ENCODE measurements around the gene ARHGAP24. TPM values are rescaled to one million over a fixed set of nuclear protein-coding genes. Genes with fewer than 3 reads are reported as not detected.

The ARHGAP24 gene
- total RNA-seq, 2 donors from 2014 or later: 1.0 TPM; not detected in 1

DNA sequence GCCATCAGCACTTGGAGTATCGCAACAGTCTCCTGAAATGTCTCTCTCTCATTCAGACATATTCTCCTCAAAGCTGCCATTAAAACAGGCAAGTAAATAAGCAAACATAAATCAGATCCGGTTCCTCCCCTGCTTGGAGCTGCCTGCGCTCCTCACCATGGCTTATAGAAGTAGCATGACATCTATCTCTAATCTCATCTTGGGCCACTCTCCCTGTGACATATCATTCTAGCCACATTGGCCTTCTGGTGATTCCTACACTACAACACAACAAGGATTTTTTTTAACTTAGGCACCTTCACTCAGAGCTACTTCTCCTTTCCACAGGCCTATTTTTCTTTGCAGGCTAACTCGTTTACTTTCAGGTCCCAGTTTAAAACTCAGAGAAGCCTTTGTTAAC is 387.9 kb downstream of the ARHGAP24 start:
- DNase-seq (ENCODE audit: low spot score): no peak
- H3K9me3 Mint-ChIP-seq: peaks cover 4% of the 10 kb centered on the region
- H3K27me3 Mint-ChIP-seq: no peaks in the 10 kb centered on the region
- H3K27ac Mint-ChIP-seq: no peak overlapping the region
- no peak for ATAC-seq
- no peaks in the 10 kb centered on the region for H3K36me3 Mint-ChIP-seq
- no peak overlapping the region for H3K4me3 Mint-ChIP-seq
- H3K4me1 Mint-ChIP-seq (ENCODE audit: low read depth in 2 of 2): no peaks in the 10 kb centered on the region

DNA sequence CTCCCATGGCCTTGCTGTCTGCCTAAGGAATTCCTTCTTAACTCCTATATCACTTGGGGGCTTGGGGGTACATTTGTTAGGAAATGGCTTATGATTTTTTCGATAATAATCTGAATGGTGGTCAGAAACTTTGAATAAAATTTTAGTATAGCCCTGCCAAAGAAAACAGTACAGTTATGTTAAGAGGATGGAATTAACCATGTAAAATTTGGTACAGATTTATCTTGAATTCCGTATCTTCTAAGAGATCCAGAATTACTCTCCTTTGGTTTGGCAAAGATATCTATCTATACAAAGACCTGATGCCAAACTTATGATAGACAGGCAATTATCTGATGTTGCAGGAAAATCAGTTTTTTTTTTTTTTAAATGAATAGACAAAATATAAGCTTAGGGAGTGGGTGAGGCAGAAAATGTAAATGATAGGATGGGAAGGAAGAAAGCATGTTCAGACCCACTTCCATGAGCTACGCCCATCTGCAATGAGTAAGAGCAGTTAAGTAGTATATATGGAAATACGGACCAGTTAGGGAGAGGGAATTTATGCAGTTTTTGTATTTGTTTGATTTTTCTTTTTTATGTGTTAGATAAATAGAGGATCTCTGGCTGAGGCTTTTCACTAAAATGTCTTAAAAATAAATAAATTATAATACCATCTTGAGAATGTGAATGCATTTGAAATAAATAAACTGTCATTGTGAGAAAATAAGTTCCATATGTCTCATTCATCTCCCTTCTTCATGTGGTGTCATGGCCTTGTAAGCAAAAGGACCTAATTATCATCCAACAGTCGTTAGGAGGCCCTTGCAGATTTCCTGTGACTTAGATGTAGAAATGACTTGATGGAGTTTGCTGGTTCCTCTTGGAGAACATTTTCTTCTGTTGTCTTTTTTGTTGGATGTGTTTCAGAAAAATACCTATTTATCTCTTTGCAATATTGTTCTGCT is 389.6 kb downstream of the ARHGAP24 start:
- Mint-ChIP-seq H3K4me3 (no peak overlapping the region), H3K27ac (no peak overlapping the region), H3K9me3 (peaks cover 4% of the 10 kb centered on the region), H3K4me1 (ENCODE audit: low read depth in 2 of 2) (no peaks in the 10 kb centered on the region), H3K36me3 (no peaks in the 10 kb centered on the region), H3K27me3 (no peaks in the 10 kb centered on the region)
- DNase-seq (ENCODE audit: low spot score): no peak
- ATAC-seq: no peak

DNA sequence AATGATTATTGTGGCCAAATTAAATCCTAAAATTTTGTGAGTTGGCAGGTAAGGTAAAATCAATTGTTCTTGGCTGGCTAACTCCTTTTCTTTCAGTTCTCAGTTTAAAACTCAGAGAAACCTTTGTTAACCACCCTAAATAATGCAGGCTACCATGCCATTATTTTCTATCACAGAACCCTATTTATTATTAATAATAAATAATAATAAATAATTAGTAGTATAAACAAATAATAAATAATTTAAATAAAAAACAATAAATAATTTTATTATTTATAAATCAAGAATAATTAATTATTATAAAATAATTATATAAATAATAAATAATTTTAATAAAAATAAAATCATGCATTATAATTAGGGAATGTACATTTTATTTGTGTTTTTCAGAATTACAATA is 390.3 kb downstream of the ARHGAP24 start:
- no peak overlapping the region for H3K27ac Mint-ChIP-seq
- H3K4me1 Mint-ChIP-seq (ENCODE audit: low read depth in 2 of 2): no peaks in the 10 kb centered on the region
- H3K27me3 Mint-ChIP-seq: no peaks in the 10 kb centered on the region
- H3K36me3 Mint-ChIP-seq: no peaks in the 10 kb centered on the region
- DNase-seq (ENCODE audit: low spot score): no peak
- ATAC-seq: no peak
- H3K9me3 Mint-ChIP-seq: peaks cover 4% of the 10 kb centered on the region
- H3K4me3 Mint-ChIP-seq: no peak overlapping the region

DNA sequence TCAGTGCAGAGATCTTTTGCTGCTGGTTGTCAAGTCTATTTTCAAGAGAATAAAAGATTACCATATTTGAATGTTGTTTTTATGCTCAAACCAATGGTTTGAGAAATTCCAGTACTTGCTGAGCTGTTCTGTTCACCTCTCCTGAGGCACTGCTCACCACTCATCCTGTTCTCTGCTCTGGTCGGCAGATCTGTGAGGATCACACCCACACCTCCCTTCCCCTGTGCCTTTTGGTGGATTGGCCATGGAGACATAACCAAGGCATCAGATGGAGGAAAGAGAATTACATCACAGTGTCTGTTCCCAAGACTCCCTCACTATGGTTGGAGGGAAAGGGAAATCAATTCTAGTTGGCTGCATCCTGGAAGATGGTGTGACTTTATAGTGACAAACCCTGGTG is 391.6 kb downstream of the ARHGAP24 start:
- Mint-ChIP-seq H3K27ac (no peak overlapping the region), H3K27me3 (no peaks in the 10 kb centered on the region), H3K36me3 (no peaks in the 10 kb centered on the region), H3K4me1 (ENCODE audit: low read depth in 2 of 2) (no peaks in the 10 kb centered on the region), H3K9me3 (peaks cover 4% of the 10 kb centered on the region), H3K4me3 (no peak overlapping the region)
- DNase-seq (ENCODE audit: low spot score): no peak
- ATAC-seq: no peak

DNA sequence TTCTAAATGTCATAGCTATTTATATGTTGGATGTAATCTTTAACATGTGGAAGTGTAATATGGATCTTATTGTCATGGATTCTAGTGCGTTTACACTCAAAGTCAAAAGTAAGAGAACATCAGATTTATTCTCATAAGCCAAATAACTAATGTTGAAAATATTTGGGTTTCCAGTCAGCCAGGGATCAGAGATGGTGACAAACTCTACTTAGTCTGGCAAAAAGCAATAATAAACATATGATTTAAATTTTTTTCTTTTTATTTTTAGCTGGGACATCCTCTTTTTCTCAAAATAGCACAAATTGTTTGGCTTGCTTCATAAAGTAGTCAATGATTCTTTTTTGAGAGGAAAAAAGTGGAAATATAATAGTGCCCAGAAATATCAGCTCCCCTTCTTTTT is 392.3 kb downstream of the ARHGAP24 start:
- no peaks in the 10 kb centered on the region for H3K27me3 Mint-ChIP-seq
- H3K27ac Mint-ChIP-seq: no peak overlapping the region
- no peak overlapping the region for H3K4me3 Mint-ChIP-seq
- DNase-seq (ENCODE audit: low spot score) (no peak), ATAC-seq (no peak)
- peaks cover 4% of the 10 kb centered on the region for H3K9me3 Mint-ChIP-seq
- H3K36me3 Mint-ChIP-seq: no peaks in the 10 kb centered on the region
- H3K4me1 Mint-ChIP-seq (ENCODE audit: low read depth in 2 of 2): no peaks in the 10 kb centered on the region

DNA sequence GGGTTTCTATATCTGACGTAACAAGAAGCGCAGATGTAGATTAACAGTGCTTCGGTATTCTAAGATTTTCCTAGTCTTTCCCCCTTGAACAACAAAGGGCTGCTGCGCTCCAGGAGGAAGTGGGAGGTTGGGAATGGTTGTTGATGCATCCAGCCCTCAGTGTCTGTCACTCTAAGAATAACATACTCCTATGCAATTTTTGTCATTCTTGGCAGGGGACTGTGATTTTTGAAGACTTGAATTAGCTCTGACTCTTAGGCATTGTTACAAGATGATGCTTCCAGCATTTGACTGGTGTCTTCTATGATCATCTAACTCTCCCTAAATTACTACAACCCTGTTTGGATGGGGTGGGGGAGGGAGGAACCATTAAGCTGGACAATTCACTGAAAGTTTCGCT is 394.2 kb downstream of the ARHGAP24 start:
- Mint-ChIP-seq H3K27me3 (no peaks in the 10 kb centered on the region), H3K4me1 (ENCODE audit: low read depth in 2 of 2) (no peaks in the 10 kb centered on the region), H3K9me3 (no peaks in the 10 kb centered on the region), H3K27ac (no peak overlapping the region), H3K4me3 (no peak overlapping the region), H3K36me3 (no peaks in the 10 kb centered on the region)
- no peak for DNase-seq (ENCODE audit: low spot score)
- ATAC-seq: no peak

DNA sequence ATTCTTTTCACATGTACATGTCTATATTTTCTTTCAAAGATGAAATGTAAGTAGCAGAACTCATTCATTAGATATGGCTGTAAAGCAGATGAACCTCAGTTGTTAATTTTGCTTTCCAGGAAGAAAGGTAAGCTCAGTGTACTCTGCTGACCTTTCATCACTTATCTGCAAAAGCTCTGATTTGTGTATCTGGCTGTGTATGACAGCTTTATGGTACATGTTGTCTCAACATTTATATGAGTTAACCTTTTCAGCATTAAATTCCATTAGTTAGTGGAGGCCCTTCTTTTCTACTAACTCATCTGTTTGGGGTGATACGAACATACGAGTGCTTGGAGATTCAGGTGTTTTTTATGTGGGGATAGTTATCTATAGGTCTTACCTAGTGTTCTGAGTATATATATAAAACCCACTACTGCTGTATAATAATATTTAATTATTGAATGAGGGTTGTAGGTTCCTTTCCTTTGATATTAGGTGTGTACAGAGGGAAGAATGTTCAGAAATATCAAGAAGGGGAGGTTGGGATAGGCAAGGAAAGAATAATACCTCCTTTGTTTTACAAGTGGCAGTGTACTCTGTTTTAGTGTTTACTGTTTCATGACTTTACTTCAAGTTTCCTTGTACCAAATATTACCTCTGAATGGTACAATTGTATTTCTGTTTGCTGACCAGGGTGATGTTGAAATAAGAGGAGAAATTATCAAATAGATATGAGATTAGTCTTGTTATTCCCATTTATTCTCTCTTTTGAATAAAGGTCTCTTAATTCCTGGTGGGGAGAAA is 395.5 kb downstream of the ARHGAP24 start:
- Mint-ChIP-seq H3K4me3 (no peak overlapping the region), H3K4me1 (ENCODE audit: low read depth in 2 of 2) (no peaks in the 10 kb centered on the region), H3K27me3 (no peaks in the 10 kb centered on the region), H3K27ac (no peak overlapping the region), H3K9me3 (no peaks in the 10 kb centered on the region), H3K36me3 (no peaks in the 10 kb centered on the region)
- ATAC-seq (no peak), DNase-seq (ENCODE audit: low spot score) (no peak)

DNA sequence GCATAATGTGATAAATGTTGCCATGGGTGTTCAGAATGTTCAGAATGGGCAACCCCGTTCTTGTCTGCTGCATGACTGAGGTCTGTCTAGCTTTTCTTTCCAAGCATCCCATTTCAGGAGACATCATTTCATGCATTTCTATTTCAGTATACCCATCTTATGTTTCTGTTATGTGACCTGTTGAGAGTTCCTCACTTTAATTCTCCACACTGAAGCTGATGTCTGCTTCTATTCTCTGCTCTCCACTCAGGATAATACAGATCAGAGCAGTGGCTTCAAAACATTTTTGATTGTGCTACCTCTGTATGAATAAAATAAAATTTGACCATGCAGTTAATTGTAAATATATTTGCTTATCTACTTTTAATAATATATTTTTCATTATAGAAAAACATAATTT is 398.6 kb downstream of the ARHGAP24 start:
- H3K9me3 Mint-ChIP-seq: no peaks in the 10 kb centered on the region
- H3K4me1 Mint-ChIP-seq (ENCODE audit: low read depth in 2 of 2): no peaks in the 10 kb centered on the region
- H3K27me3 Mint-ChIP-seq: no peaks in the 10 kb centered on the region
- ATAC-seq (no peak), DNase-seq (ENCODE audit: low spot score) (no peak)
- no peak overlapping the region for H3K4me3 Mint-ChIP-seq
- H3K27ac Mint-ChIP-seq: no peak overlapping the region
- no peaks in the 10 kb centered on the region for H3K36me3 Mint-ChIP-seq

DNA sequence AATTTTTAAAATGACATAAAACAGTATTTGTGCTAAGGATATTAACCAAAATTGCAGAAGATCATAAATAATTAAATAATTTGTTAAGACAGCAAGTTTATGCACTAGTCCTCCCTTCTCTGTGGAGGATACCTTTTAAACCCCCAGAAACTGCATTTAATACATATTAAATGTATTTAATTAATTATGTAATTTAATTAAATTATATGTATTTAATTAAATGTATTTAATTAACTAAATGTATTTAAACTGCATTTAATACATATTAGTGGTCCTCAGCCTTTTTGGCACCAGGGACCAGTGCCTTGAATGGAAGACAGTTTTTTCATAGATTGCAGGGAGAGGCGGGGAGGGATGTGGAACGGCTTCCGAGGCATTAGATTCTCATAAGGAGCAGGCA is 404.6 kb downstream of the ARHGAP24 start:
- Mint-ChIP-seq H3K27ac (no peak overlapping the region), H3K27me3 (no peaks in the 10 kb centered on the region), H3K4me3 (no peak overlapping the region), H3K4me1 (ENCODE audit: low read depth in 2 of 2) (no peaks in the 10 kb centered on the region), H3K36me3 (no peaks in the 10 kb centered on the region), H3K9me3 (peaks cover 5% of the 10 kb centered on the region)
- ATAC-seq: no peak
- no peak for DNase-seq (ENCODE audit: low spot score)

DNA sequence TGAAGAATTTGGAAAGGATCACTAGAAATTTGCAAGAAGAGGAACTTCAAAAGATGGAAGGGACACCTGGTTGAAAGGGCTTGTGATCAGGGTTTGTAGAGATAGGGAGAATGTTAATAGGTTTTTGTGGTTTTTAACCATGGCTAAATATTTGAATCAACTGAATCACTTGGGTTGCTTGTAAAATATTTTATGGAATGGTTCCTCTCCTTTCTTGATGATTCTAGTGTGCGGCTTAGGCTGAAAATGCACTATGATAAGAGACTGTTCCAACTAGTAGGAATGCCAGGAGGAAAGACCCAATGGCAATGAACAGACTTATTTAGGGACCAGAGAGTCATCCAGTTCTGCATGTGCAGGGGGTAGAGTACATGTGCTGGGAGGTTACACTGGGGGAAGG is 408.2 kb downstream of the ARHGAP24 start:
- H3K27me3 Mint-ChIP-seq: no peaks in the 10 kb centered on the region
- no peak overlapping the region for H3K27ac Mint-ChIP-seq
- no peak overlapping the region for H3K4me3 Mint-ChIP-seq
- ATAC-seq (no peak), DNase-seq (ENCODE audit: low spot score) (no peak)
- H3K9me3 Mint-ChIP-seq: peaks cover 5% of the 10 kb centered on the region
- no peaks in the 10 kb centered on the region for H3K4me1 Mint-ChIP-seq (ENCODE audit: low read depth in 2 of 2)
- no peaks in the 10 kb centered on the region for H3K36me3 Mint-ChIP-seq

DNA sequence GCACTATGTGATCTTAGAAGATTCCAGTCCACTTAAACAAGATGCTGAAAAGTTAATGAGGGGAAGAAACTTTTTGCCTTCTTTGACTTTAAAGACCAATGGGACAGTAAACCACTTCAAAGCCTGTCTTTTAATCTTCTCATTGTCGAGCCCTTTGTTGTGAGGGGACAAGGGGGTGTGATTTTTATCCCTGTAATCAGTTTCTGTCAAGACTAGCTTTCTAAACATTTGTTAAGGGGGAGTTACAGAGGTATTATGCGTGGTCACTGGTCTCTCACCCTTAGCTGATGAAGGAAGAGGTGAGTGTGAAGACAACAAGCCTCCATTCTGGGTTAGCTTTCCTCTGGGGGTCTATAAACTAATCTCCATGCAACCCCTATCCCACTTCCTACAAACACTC is 409.3 kb downstream of the ARHGAP24 start:
- peaks cover 5% of the 10 kb centered on the region for H3K9me3 Mint-ChIP-seq
- no peaks in the 10 kb centered on the region for H3K27me3 Mint-ChIP-seq
- H3K27ac Mint-ChIP-seq: no peak overlapping the region
- no peak overlapping the region for H3K4me3 Mint-ChIP-seq
- ATAC-seq: no peak
- no peaks in the 10 kb centered on the region for H3K4me1 Mint-ChIP-seq (ENCODE audit: low read depth in 2 of 2)
- no peak for DNase-seq (ENCODE audit: low spot score)
- H3K36me3 Mint-ChIP-seq: no peaks in the 10 kb centered on the region

DNA sequence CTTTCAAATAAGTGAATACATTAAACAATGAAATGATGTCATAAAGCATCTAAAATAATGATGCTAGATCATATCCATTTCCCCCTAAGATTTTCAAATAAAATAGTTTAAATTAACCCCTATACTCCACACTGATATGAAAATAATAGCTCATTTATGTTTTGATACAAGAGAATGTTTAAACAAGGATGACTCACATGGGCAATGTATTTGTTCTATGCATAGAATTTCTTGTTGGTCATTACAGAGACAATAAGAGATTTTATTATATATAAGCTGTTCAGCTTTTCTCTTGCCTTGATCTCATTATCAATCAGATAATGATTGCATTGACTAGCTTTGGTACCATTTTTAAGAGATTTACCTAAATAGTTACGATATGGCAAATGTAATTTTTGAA is 411.7 kb downstream of the ARHGAP24 start:
- ATAC-seq (no peak), DNase-seq (ENCODE audit: low spot score) (no peak)
- Mint-ChIP-seq H3K4me3 (no peak overlapping the region), H3K27ac (no peak overlapping the region), H3K36me3 (no peaks in the 10 kb centered on the region), H3K27me3 (no peaks in the 10 kb centered on the region), H3K9me3 (peaks cover 11% of the 10 kb centered on the region), H3K4me1 (ENCODE audit: low read depth in 2 of 2) (no peaks in the 10 kb centered on the region)

DNA sequence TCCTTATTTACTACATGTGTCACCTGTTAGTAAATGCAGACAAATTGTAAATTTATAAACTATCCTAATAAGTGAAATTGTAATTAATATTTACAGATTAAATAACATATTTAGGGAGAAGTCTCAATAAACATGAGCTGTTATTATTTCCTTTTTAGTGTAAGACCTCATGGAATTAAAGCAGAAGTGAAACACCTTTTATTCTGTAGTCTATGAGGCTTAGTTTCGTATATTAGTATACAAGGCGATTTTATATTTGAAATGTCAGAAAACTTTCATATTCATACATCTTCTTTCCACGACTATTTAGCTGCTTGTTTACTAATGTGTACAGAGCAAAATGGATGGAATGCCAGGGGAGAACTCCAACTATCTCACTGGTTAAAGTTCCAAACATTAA is 414.4 kb downstream of the ARHGAP24 start:
- Mint-ChIP-seq H3K4me1 (ENCODE audit: low read depth in 2 of 2) (no peaks in the 10 kb centered on the region), H3K27ac (no peak overlapping the region), H3K27me3 (no peaks in the 10 kb centered on the region), H3K9me3 (peaks cover 10% of the 10 kb centered on the region), H3K4me3 (no peak overlapping the region), H3K36me3 (no peaks in the 10 kb centered on the region)
- no peak for DNase-seq (ENCODE audit: low spot score)
- ATAC-seq: no peak

DNA sequence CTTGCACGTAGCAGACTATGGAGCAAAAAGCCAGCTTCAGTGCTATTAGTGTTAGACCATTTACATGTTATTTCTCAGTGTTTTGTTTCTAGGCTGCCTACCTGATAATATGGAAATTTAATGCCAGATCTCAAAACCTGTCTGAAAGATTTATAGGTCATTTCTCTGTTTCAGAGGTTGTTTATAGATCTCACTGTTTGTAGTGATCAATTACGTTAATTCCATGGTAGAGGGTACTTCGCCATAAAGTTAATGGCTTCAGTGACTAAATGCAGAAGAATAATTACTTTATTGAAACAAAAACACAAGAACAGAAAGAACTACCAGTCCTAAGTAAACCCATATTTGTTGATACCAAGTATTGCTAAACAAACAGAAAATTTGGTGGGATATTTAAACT is 420.8 kb downstream of the ARHGAP24 start:
- ATAC-seq: no peak
- Mint-ChIP-seq H3K9me3 (peaks cover 12% of the 10 kb centered on the region), H3K4me3 (no peak overlapping the region), H3K36me3 (no peaks in the 10 kb centered on the region), H3K27me3 (no peaks in the 10 kb centered on the region), H3K4me1 (ENCODE audit: low read depth in 2 of 2) (no peaks in the 10 kb centered on the region), H3K27ac (no peak overlapping the region)
- no peak for DNase-seq (ENCODE audit: low spot score)
